GM18858 (cell line): ENCODE data around the gene SPTAN1.
"Not testable (repeated sequence)": the region's sequence is repeated elsewhere in the genome, so short reads cannot be mapped to it uniquely, and the experiment has no call there.

Experiments used
- ATAC-seq: cut with Tn5 transposase; IDR thresholded peaks from one replicate; pipeline ENCODE4 v1.9.1; 2021; ENCODE audit not compliant: unreplicated experiment

The SPTAN1 gene

GRCh38 chr9:128552153-128552743 lies at the start of gene SPTAN1:
TSS of gene SPTAN1 (plus strand) at chr9:128552587. CDS start at chr9:128566741, 14,154 bp downstream.
- peak; percentile 62 for ATAC-seq

DNA sequence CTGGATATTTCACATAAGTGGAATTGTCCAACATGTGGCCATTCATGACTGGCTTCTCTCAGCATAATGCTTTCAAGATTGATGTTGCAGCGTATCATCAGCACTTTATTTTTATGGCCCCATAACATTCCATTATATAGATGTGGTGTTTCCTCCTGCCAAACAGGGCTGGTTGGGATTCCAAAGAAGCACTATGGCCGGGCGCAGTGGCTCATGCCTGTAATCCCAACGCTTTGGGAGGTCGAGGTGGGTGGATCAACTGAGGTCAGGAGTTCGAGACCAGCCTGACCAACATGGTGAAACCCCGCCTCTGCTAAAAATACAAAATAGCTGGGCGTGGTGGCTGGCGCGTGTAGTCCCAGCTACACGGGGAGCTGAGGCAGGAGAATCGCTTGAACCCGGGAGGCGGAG lies 49.0 kb upstream of the SPTAN1 start:
- not testable (repeated sequence) for ATAC-seq

DNA sequence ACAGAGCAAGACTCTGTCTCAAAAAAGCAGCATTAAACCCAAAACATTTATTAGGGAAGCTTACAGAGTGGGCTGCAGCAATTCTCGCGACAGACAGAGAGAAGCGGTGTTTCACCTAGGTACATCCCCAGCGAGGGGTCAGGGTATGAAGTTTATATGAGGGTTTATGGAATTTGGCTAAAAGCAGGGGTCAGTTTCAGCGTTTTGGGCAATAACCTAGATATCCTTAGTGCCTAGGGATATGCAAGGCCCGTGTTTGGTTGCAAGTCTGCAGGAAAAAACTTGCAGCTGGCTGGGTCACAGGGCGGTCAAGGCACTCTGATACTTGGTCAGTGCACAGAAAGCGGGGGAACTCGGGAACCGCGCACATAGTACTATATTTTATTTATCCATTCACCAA lies 48.5 kb upstream of the SPTAN1 start:
- ATAC-seq: no peak

DNA sequence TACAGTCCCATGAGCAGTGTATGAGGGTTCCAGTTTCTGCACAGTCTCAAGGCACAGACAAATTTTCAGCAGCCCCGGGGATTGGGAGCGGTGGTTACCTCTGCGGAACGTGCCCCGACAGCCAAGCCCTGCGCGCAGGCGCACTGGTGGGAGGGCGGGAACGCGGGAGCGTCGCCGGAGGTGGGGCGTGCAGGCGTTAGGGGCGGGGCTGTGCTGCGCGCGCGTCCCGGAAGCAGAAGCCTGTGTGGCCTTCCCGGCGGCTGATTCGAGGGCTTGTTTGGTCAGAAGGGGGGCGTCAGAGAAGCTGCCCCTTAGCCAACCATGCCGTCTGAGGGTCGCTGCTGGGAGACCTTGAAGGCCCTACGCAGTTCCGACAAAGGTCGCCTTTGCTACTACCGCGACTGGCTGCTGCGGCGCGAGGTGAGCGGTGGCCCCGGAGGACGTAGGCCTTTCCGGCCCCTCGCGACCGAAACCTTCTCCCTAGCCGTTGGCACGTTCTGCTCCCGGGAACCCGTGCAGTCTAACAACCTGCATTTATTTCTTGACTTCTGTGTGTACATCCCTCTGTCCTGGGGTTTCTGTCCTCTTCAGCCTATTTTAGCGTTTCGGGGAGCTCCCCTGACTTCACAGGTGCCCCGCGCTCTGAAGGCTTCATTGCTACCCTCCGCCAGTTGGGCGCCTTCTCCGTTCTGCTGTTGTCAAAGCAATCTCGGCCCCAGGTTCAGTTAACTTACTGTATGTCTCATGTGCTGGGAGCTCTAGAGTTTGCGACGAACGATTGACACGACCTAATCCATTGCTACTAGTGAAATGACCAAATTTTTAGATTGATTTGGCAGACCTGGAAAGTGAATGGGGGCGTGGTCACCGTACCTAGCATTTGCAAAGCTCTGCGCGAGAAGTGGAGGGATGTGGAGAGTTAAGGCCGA lies 47.6 kb upstream of the SPTAN1 start, which contains the start of gene GLE1:
GLE1 (plus strand) TSS at position 235 of the 929 bp plus-strand sequence; CDS start at position 322, 87 bp downstream.
- peak; percentile 74 for ATAC-seq

GRCh38 chr9:128505414-128505765 lies 47.0 kb upstream of the SPTAN1 start:
- no peak for ATAC-seq

- not testable (repeated sequence) for ATAC-seq
Measured at GRCh38 chr9:128505906-128506305, 46.5 kb upstream of the SPTAN1 start.

GRCh38 chr9:128512820-128513219 lies 39.6 kb upstream of the SPTAN1 start:
- ATAC-seq: no peak

GRCh38 chr9:128521956-128522355 lies 30.4 kb upstream of the SPTAN1 start:
- ATAC-seq: no peak

GRCh38 chr9:128523199-128523925 lies 29.0 kb upstream of the SPTAN1 start:
- no peak for ATAC-seq

DNA sequence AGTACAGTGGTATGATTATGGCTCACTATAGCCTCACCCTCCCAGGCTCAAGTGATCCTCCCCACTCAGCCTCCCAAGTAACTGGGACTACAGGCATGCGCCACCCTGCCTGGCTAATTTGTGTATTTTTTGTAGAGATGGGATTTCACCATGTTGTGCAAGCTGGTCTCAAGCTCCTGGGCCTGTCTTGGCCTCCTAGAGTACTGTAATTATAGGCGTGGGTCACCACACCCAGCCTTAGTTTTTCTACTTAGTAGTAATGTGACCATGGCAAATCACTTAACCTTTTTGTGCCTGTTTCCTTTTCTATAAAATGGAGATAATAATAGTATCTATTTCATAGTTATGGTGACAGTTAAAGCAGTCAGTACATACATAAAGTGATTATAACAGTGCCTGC lies 25.7 kb upstream of the SPTAN1 start:
- ATAC-seq: no peak

DNA sequence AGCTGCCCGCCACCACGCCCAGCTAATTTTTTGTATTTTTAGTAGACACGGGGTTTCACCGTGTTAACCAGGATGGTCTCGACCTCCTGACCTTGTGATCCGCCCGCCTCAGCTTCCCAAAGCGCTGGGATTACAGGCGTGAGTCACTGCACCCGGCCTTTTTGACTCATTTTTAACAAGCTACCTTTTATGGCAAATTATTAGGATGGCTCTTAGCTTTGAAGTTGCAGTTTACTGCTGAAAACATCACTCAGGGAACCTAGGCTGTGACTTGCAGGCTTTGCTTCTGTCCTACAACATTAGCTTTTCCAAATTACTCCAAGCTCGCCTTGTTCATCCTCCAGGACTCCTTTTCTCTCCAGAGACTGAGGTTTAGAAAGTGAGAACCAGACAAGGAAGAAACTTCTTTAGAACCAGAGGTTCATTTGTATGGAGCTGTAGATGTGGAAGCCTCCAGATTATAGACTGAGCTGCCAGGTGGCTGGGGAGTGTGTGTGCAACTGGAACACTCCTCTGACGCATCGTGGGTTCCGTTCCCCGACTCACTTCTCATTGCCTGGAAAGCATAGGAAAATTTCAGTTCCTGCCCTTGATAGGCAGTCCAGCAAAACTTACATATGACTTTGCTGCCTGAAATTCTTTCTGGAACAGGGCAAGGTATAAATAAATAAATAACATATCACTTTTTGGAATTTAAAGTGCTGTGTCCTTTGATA lies 23.8 kb upstream of the SPTAN1 start:
- no peak for ATAC-seq

GRCh38 chr9:128529191-128529590 lies 23.2 kb upstream of the SPTAN1 start:
- ATAC-seq: no peak

- ATAC-seq: no peak
Measured at GRCh38 chr9:128532581-128532980, 19.8 kb upstream of the SPTAN1 start.

GRCh38 chr9:128540634-128541360 lies 11.6 kb upstream of the SPTAN1 start:
- ATAC-seq: no peak

DNA sequence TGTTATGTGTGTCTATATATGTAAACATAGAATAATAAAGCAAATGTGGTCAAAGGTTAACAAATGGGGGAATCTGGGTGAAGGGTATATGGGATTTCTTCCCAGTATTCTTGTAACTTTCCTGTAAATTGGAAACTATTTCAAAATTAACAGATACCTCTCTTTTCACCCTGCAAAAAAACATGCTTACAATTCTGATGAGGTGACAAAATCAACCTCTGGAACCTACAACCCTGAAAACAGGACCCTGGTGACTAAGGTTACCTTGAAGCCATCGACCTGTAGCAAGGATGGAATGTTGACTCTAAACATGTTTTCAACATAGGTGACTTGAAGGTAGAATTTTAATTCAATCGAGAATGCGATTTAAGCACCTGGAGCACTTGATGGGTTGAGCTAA lies 5.9 kb upstream of the SPTAN1 start:
- ATAC-seq: no peak

DNA sequence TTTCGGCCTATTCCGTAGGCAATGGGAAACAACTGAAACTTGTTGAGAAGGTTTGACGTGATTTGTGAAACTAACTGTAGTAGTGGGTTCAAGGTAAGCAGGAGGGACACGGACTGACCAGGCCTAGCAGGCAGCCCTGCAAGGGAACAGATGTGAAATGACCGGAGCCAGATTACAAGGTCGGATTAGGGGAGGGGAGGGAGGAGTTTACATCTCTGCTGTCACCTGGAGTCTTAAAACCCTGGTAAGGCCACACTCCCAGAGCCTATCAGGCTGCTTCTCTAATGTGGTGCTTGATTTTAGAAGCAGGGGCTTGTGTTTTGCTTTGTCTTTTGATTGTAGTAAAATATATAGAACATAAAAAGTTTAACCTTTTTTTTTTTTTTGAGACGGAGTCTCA lies 3.5 kb upstream of the SPTAN1 start:
- ATAC-seq: no peak

GRCh38 chr9:128550226-128550625 lies 2.2 kb upstream of the SPTAN1 start:
- no peak for ATAC-seq

GRCh38 chr9:128550770-128551656 lies 1.4 kb upstream of the SPTAN1 start:
- no peak for ATAC-seq

DNA sequence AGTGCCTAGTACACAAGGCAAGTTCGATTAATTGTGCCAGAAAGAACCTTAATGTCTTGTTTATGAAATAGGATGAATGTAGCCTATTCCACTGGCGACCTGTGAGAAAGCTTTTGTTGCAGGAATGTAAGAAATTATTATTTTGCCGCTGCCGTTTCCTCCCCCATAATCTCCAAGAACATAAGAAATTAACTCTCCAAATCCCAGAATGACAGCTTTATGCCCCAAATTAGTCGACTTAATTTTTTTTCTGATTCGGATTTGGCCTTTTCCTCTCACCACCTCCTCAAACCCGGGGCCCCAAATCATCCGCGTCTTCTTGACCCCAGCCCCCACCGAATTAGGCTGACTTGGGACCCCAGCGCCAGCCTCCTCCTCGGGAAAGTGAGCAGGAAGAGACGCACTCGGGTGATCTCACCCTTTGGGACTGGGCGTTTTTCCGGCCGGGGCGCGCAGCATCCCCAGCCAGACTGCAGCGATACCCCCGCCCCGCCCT lies 682 bp upstream of the SPTAN1 start:
- peak; percentile 6 for ATAC-seq
